Ammon's horn (tissue), 1 donor: ENCODE measurements around the gene BHLHA15.
"Not testable (repeated sequence)": the region's sequence is repeated elsewhere in the genome, so short reads cannot be mapped to it uniquely, and the experiment has no call there.

Experiments used
- DNase-seq: peaks from one replicate; pipeline ENCODE4 v3.0.0-alpha.2; 2016; ENCODE audit warnings: low spot score

The BHLHA15 gene

DNA sequence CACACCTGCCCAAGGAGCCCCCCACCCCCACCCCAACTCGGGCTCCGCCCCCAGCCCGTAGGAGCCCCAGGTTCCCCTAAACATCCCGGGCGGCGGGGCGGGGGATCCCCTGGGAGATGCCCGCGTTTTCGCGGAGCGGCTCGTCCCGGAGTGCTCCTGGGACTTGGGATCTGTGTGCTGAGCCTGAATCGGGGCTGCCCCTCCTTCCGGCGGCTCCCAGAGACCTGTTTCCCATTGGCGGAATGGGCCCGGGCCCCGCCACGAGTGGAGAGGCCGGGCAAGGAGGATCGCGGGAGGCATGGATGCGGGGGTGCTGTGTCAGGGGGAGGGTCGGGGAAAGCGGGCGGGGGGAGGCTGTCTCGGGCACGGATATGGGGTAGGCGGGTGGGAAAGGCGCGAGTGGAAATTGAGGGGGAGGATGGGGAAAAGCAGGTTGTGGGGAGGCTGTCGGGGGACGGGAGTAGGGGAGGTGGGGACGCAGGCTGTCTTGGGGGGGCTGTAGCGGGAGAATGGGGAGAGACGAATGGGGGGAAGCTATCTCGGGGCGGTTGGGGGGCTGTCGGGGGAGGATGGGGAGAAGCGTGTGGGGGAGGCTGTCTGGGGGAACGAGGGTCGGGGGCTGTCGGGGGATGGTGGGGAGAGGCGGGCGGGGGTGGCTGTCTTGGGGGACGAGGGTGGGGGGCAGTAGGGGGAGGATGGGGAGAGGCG is 572 bp upstream of the BHLHA15 start:
- DNase-seq = no peak

DNA sequence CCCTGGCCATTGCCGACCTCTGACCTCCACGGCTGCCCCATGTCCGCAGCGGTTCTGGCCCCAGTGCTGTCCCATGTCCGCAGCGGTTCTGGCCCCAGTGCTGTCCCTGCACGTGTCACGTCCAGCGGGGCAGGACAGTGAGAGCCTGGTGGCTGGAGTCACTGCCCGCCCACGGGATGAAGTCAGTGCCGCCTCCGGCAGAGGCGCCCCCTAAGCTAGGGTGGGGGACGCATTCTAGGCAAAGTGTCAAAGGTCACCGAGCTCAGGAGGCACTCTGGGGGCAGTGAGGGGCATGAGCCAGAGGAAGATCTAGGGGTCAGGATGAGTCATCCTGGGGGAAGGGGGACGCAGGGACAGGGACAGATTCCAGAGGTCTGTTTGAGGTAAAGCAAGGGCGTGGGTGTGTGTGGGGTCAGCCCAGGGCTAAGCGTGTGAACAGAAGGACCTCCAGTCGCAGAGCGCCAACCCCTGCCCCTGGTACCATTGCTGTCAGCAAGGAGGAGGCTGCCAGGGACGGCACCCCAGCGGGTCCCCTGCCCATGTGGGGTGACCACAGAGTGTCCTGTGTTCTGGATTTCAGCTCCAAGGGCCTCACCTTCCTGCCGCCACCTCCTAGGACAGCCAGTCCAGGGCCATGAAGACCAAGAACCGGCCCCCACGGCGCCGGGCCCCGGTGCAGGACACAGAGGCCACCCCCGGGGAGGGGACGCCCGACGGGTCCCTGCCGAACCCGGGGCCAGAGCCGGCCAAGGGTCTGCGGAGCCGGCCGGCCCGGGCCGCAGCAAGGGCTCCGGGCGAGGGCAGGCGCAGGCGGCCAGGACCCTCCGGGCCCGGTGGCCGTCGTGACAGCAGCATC is 665 bp downstream of the BHLHA15 start:
- no peak for DNase-seq

DNA sequence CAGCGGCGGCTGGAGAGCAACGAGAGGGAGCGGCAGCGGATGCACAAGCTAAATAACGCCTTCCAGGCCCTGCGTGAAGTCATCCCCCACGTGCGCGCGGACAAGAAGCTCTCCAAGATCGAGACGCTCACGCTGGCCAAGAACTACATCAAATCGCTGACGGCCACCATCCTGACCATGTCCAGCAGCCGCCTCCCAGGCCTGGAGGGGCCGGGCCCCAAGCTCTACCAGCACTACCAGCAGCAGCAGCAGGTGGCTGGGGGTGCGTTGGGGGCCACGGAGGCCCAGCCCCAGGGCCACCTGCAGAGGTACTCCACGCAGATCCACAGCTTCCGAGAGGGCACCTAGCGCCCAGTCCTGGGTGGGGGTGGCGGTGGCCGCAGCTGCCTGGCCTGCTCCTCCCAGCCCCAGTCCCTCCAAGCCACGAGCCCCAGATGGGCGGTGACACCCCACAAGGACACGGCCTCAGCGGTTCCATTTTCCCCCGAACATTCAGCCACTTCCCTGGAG is 1.3 kb downstream of the BHLHA15 start:
- no peak for DNase-seq

GRCh38 chr7:98213296-98213887 is 2.2 kb downstream of the BHLHA15 start:
- no peak for DNase-seq

- no peak for DNase-seq
Measured at GRCh38 chr7:98213888-98214810, 2.9 kb downstream of the BHLHA15 start.

- no peak for DNase-seq
Measured at GRCh38 chr7:98214811-98215321, 3.6 kb downstream of the BHLHA15 start.

GRCh38 chr7:98215561-98216495 is 4.6 kb downstream of the BHLHA15 start:
- no peak for DNase-seq

DNA sequence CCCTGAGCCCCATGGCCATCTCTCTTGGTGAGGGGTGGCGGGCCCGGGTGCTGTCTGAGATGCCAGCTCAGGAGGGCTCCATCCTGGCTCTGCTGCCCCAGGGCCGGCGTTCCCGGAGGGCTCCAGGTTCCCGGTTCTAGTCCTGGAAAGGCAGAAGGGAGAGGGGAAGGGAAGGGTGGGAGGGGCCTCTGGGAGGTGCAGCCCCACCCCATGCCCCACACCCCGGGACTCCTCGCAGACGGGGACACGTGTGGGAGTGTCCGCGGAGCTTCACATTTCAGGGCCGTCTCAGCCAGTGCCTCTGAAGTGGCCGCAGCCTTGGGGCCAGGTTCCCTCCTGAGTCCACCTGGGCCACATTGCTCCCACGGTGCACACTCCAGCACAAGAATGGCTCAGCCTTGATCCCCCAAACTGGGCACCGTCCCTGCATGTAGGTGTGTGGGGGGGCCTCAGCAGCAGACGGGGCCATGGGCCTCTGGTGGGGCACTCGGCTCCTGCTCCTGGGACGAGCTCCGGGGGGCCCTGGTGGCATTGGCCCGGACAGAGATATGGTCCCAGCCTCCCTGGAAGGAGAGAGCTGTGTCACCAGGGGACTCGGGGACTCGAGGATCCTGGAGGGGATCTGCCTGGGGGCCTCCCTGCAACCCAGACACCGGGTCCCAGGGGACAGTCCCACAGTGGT is 5.8 kb downstream of the BHLHA15 start:
- no peak for DNase-seq

DNA sequence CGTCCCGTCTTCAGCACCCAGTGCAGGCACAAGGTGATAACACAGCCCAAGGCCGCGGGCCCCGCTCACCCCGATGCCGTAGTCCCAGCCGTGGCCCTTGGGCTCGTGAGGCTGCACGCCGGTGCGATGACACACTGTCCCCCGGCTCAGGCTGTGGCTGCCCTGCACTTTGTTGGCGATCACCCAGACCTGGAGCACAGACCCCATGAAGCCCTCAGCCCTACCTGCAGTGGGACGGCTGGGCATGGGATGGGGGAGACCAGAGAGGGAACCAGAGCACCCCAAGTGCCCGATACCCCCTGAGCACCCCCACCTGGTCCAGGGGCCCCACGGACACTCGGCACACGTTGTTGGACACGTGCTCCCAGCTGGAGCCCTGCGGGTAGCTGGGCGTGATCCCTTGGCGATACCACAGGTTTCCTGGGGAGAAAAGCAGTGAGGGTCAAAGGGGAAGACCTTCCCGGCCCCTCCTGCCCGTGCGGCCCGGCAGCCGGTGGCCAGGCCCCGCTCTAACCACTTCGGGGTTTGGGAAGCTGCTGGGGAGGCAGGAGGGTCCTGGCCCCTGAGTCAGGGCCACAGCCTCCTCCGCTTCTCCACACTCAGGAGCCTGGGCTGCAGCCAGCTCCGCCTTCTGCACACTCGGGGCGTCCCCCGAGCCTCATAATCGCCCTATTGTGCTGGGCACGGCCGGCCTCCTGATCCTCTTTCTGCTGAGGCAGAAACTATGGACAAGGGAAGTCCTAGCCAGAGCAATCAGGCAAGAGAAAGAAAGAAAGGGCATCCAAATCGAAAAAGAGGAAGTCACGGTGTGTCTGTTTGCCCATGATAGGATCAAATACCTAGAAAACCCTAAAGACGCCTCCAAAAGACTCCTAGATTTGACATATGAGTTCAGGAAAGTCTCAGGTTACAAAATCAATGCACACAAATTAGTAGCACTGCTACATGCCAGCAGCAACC is 6.7 kb downstream of the BHLHA15 start:
- peak; percentile 88 for DNase-seq

DNA sequence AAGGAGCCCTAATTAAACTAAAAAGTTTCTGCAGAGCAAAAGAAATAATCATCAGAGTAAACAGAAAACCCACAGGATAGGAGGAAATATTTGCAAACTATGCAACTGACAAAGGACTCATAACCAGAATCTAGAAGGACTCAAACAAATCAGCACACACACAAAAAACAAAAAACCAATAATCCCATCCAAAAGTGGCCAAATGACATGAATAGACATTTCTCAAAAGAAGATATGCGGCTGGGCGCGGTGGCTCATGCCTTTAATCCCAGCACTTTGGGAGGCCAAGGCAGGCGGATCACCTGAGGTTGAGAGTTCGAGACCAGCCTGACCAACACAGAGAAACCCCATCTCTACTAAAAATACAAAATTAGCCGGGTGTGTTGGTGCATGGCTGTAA is 8.1 kb downstream of the BHLHA15 start:
- DNase-seq = not testable (repeated sequence)

DNA sequence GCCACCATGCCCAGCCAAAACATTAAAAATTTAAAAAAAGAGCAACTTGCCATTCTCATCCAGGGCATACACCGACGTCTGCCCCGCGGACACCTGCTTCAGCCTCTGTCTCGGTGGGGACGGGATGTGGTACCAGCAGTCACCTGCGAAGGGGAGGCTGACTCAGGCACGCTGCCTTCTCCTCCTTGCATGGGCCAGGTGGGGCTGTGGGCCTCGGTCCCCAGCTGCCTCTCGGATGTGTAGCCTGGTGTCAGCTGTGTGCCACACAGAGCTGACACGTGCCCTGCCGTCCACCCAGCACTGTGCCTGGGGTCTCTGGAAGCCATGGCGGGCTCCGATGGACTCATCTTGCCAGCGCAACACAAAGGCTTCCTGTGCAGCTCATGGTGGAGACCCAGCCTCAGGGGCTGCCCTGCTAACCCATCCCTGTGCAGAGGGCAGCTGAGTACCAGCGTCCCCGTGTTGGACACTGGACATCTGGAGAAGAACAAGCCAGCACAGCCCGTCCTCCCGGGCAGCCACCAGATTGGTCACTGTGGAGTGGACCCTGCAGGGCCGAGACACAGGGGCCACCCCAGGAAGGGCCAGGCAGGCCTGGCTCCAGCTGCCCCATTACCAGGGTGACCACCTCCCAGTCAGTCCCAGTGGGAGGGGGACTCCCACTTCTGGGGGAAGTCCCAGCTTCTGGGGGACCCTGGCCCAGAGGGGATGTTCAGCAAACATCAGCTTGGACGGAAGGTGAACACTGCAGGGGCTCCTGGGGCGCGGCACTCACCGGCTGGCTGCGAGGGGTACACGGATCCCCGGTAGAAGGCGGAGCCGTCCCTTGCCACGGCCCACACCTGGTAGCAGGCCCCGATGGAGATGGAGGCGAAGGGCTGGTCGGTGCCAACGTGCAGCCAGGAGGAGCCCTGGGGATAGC is 10.6 kb downstream of the BHLHA15 start:
- DNase-seq = no peak

DNA sequence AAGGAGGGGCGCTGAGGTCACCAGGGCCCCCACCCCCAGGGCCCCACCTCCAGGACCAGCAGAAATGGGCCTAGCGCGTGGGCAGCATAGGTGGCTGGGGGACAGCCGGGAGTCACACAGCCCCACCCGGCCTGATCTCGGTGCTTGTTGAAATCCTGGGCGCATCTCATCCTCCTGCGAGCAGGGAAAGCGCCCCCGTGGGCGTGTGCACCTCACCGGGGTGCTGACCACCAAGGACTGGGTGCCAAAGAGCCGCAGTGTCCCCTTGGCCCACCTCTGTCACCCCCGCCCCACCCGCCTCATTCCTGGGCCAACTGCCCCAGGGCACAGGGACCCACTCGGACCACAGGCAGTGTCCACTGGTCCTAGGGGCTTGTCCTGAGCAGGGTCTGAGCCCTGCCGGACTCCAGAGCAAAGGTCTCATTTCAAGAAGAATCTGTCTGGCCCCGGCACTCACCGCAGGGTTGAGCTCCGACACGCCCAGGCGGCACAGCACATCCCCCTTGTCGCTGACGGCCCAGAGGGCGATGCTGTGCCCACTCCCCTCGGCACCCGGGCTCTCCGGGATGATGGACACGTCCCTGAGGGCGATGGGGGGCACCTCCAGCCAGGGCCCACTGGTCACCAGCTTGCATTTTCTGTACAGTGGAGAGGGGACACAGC is 11.4 kb downstream of the BHLHA15 start:
- DNase-seq = no peak

DNA sequence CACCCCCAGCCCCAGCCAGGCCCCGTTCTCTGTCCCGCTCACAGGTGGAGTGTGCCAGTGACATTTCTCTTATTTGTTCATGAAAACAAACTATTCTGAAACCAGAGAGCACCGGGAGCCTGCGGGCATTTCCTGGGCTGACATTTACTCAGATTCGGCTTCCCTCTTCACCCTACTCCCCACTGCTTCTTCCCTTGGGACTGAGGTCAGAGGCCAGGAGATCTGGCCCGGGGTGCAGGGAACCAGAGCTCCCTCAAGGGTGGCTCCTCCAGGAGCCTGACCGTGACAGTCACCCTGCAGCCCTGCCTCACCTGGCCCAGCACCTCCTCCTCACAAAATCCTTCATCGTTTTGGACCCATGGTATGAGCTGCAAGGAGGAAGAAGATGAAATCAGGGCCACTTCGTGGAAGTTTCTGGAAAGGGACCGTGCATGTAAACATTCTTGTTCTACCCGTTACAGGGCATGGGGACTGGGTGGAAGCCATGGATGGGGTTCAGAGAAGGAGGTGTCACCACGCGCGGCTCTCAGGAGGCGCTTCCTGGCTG is 12.2 kb downstream of the BHLHA15 start:
- DNase-seq = no peak

DNA sequence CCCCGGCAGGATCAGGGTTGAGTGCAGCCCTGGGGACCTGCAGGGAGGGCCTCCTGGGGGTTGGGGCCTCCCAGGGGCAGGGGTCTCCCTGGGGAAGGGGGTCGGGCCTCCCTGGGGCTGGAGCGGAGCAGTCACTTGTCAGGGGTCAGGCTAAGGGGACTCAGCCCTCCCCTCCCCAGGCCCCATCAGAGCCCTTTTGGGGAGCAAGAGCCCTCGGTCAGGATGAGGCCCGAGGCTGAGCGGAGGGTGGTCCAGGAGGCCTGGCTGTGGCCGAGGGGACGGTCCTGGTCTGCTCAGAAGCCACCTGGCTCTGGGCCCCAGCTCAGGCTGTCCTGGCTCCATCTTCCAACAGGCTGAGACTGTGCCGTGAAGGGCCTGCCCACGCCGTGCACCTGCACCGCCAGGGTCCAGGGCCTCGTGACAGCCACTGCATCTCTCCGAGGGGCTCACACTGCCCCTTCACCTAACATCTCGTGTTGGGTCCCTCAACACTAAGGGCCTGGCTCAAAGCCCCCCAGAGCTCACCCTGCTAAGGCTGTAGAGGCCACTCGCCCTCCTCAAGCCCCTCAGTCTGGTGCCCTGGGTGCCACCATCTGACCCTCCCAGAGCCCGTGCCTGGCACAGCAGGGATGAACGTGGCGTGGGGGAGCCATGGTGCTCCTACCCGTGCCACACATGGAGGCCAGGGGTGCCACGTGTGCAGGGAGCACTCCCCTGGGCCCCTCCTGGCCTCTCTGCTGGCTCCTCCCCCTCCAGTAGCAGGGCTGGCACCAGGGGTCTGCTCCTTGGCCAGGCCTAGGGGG is 12.9 kb downstream of the BHLHA15 start:
- DNase-seq = no peak

- no peak for DNase-seq
Measured at GRCh38 chr7:98224701-98225181, 13.5 kb downstream of the BHLHA15 start.
